Measurements from ENCODE around the gene CLASP1. TPM values are rescaled to one million over a fixed set of nuclear protein-coding genes. Genes with fewer than 3 reads are reported as not detected.

CLASP1 gene
- total RNA-seq, 1 donor from 2014 or later: 58.3 TPM

- no peak for DNase-seq
- ATAC-seq (ENCODE audit: poor library complexity): no peak
- intact Hi-C loops (cut with DNase I): loop anchor here (5.0 kb wide), 2 partner anchors 49 to 56 kb away; partner anchors contain the start of gene CLASP1
These were observed 51.2 kb downstream of the CLASP1 start for GRCh38 chr2:121598087-121598486.

- intact Hi-C loops (cut with DNase I): loop anchor here (5.0 kb wide), 2 partner anchors 51 to 54 kb away; partner anchors contain the start of gene CLASP1
- peak; percentile 78 for ATAC-seq (ENCODE audit: poor library complexity)
- DNase-seq: peak; percentile 51
These were observed 52.8 kb downstream of the CLASP1 start for GRCh38 chr2:121596221-121597080.

GRCh38 chr2:121595012-121595891 is 54.0 kb downstream of the CLASP1 start:
- ATAC-seq (ENCODE audit: poor library complexity): no peak
- DNase-seq: no peak
- intact Hi-C loops (cut with DNase I): loop anchor here (5.0 kb wide), 2 partner anchors 52 to 53 kb away; partner anchors contain the start of gene CLASP1

- intact Hi-C loops (cut with DNase I): no loop called here
- ATAC-seq (ENCODE audit: poor library complexity): no peak
- DNase-seq: no peak
These were observed 58.1 kb downstream of the CLASP1 start for GRCh38 chr2:121591199-121591598.

GRCh38 chr2:121588357-121588756 is 60.9 kb downstream of the CLASP1 start:
- DNase-seq (no peak), ATAC-seq (ENCODE audit: poor library complexity) (no peak)
- intact Hi-C loops (cut with DNase I): no loop called here

GRCh38 chr2:121587131-121587530 is 62.1 kb downstream of the CLASP1 start:
- intact Hi-C loops (cut with DNase I): no loop called here
- DNase-seq: no peak
- no peak for ATAC-seq (ENCODE audit: poor library complexity)

- DNase-seq (no peak), ATAC-seq (ENCODE audit: poor library complexity) (no peak)
- intact Hi-C loops (cut with DNase I): no loop called here
These were observed 64.5 kb downstream of the CLASP1 start for GRCh38 chr2:121584741-121585140.

GRCh38 chr2:121583555-121583954 is 65.7 kb downstream of the CLASP1 start:
- intact Hi-C loops (cut with DNase I): no loop called here
- DNase-seq: no peak
- no peak for ATAC-seq (ENCODE audit: poor library complexity)

- ATAC-seq (ENCODE audit: poor library complexity) (no peak), DNase-seq (no peak)
- intact Hi-C loops (cut with DNase I): no loop called here
These were observed 67.0 kb downstream of the CLASP1 start for GRCh38 chr2:121582272-121582671.

- ATAC-seq (ENCODE audit: poor library complexity) (no peak), DNase-seq (no peak)
- intact Hi-C loops (cut with DNase I): no loop called here
These were observed 70.0 kb downstream of the CLASP1 start for GRCh38 chr2:121579309-121579708.

- no peak for ATAC-seq (ENCODE audit: poor library complexity)
- intact Hi-C loops (cut with DNase I): no loop called here
These were observed 71.9 kb downstream of the CLASP1 start for GRCh38 chr2:121577381-121577780.

GRCh38 chr2:121576263-121576662 is 73.0 kb downstream of the CLASP1 start:
- ATAC-seq (ENCODE audit: poor library complexity) (no peak), DNase-seq (no peak)
- intact Hi-C loops (cut with DNase I): no loop called here

More at GRCh38 chr2:121577381-121577780, 71.9 kb downstream of the CLASP1 start:
- DNase-seq: no peak

- intact Hi-C loops (cut with DNase I): no loop called here
- DNase-seq (no peak), ATAC-seq (ENCODE audit: poor library complexity) (no peak)
These were observed 73.5 kb downstream of the CLASP1 start for GRCh38 chr2:121575800-121576199.

GRCh38 chr2:121570667-121571055 is 78.6 kb downstream of the CLASP1 start:
- no peak for DNase-seq
- no peak for ATAC-seq (ENCODE audit: poor library complexity)
- intact Hi-C loops (cut with DNase I): no loop called here

- no peak for ATAC-seq (ENCODE audit: poor library complexity)
- intact Hi-C loops (cut with DNase I): no loop called here
These were observed 79.1 kb downstream of the CLASP1 start for GRCh38 chr2:121570036-121570666.

GRCh38 chr2:121567957-121568409 is 81.3 kb downstream of the CLASP1 start:
- DNase-seq: no peak
- intact Hi-C loops (cut with DNase I): no loop called here
- ATAC-seq (ENCODE audit: poor library complexity): no peak

More at GRCh38 chr2:121570036-121570666, 79.1 kb downstream of the CLASP1 start:
- no peak for DNase-seq

GRCh38 chr2:121567452-121567851 is 81.8 kb downstream of the CLASP1 start:
- intact Hi-C loops (cut with DNase I): no loop called here
- DNase-seq (no peak), ATAC-seq (ENCODE audit: poor library complexity) (no peak)

- ATAC-seq (ENCODE audit: poor library complexity) (peak; percentile 90), DNase-seq (no peak)
- intact Hi-C loops (cut with DNase I): no loop called here
These were observed 83.6 kb downstream of the CLASP1 start for GRCh38 chr2:121565389-121566250.

Data from Right ventricle myocardium superior (tissue), 1 donor.